ENCODE results near the gene SCFD2. TPM values are rescaled to one million over a fixed set of nuclear protein-coding genes. Genes with fewer than 3 reads are reported as not detected.

The SCFD2 gene
- total and polyA plus RNA-seq, 2 donors: 5.0 to 12.1 TPM

GRCh38 chr4:53100501-53101190 is 265.2 kb downstream of the SCFD2 start:
- Histone ChIP-seq H3K9me3 (ENCODE audit: control insufficient read depth in 2 of 2, insufficient read depth in 1 of 2, low read length in 1 of 2) (no peaks in the 10 kb centered on the region), H3K4me3 (ENCODE audit: low read length in 2 of 2) (no peak overlapping the region), H3K27ac (ENCODE audit: low read depth in 1 of 2, low read length in 1 of 2) (no peak overlapping the region), H3K4me1 (ENCODE audit: control insufficient read depth in 2 of 2, insufficient read depth in 2 of 2, low read length in 2 of 2) (no peaks in the 10 kb centered on the region), H3K36me3 (ENCODE audit: control insufficient read depth in 2 of 2, insufficient read depth in 2 of 2, low read length in 1 of 2) (no peaks in the 10 kb centered on the region), H3K27me3 (ENCODE audit: control insufficient read depth in 2 of 2, insufficient read depth in 1 of 2, low read length in 1 of 2) (no peaks in the 10 kb centered on the region)
- no peak for DNase-seq (ENCODE audit: low read depth in 6 of 9, low spot score in 9 of 9)
- WGBS: 94% methylated on average over 7 of the region's 7 CpGs

- 74% methylated on average over 2 of the region's 2 CpGs for WGBS
- no peak for DNase-seq (ENCODE audit: low read depth in 6 of 9, low spot score in 9 of 9)
- H3K4me3 ChIP-seq (ENCODE audit: low read length in 2 of 2): no peak overlapping the region
- H3K27ac ChIP-seq (ENCODE audit: low read depth in 1 of 2, low read length in 1 of 2): no peak overlapping the region
- no peaks in the 10 kb centered on the region for H3K4me1 ChIP-seq (ENCODE audit: control insufficient read depth in 2 of 2, insufficient read depth in 2 of 2, low read length in 2 of 2)
- no peaks in the 10 kb centered on the region for H3K9me3 ChIP-seq (ENCODE audit: control insufficient read depth in 2 of 2, insufficient read depth in 1 of 2, low read length in 1 of 2)
- no peaks in the 10 kb centered on the region for H3K36me3 ChIP-seq (ENCODE audit: control insufficient read depth in 2 of 2, insufficient read depth in 2 of 2, low read length in 1 of 2)
- no peaks in the 10 kb centered on the region for H3K27me3 ChIP-seq (ENCODE audit: control insufficient read depth in 2 of 2, insufficient read depth in 1 of 2, low read length in 1 of 2)
Observed at GRCh38 chr4:53098681-53099121, 267.2 kb downstream of the SCFD2 start.

- H3K27ac ChIP-seq (ENCODE audit: low read depth in 1 of 2, low read length in 1 of 2): no peak overlapping the region
- no peaks in the 10 kb centered on the region for H3K36me3 ChIP-seq (ENCODE audit: control insufficient read depth in 2 of 2, insufficient read depth in 2 of 2, low read length in 1 of 2)
- no peaks in the 10 kb centered on the region for H3K4me1 ChIP-seq (ENCODE audit: control insufficient read depth in 2 of 2, insufficient read depth in 2 of 2, low read length in 2 of 2)
- DNase-seq (ENCODE audit: low read depth in 6 of 9, low spot score in 9 of 9): no peak
- H3K9me3 ChIP-seq (ENCODE audit: control insufficient read depth in 2 of 2, insufficient read depth in 1 of 2, low read length in 1 of 2): no peaks in the 10 kb centered on the region
- WGBS: 97% methylated on average over 1 of the region's 1 CpG
- no peak overlapping the region for H3K4me3 ChIP-seq (ENCODE audit: low read length in 2 of 2)
- H3K27me3 ChIP-seq (ENCODE audit: control insufficient read depth in 2 of 2, insufficient read depth in 1 of 2, low read length in 1 of 2): no peaks in the 10 kb centered on the region
Observed at GRCh38 chr4:53094040-53094439, 271.8 kb downstream of the SCFD2 start.

GRCh38 chr4:53089936-53090729 is 275.7 kb downstream of the SCFD2 start:
- H3K27ac ChIP-seq (ENCODE audit: low read depth in 1 of 2, low read length in 1 of 2): no peak overlapping the region
- H3K36me3 ChIP-seq (ENCODE audit: control insufficient read depth in 2 of 2, insufficient read depth in 2 of 2, low read length in 1 of 2): no peaks in the 10 kb centered on the region
- no peak for DNase-seq (ENCODE audit: low read depth in 6 of 9, low spot score in 9 of 9)
- H3K4me1 ChIP-seq (ENCODE audit: control insufficient read depth in 2 of 2, insufficient read depth in 2 of 2, low read length in 2 of 2): no peaks in the 10 kb centered on the region
- no peak overlapping the region for H3K4me3 ChIP-seq (ENCODE audit: low read length in 2 of 2)
- H3K27me3 ChIP-seq (ENCODE audit: control insufficient read depth in 2 of 2, insufficient read depth in 1 of 2, low read length in 1 of 2): no peaks in the 10 kb centered on the region
- H3K9me3 ChIP-seq (ENCODE audit: control insufficient read depth in 2 of 2, insufficient read depth in 1 of 2, low read length in 1 of 2): no peaks in the 10 kb centered on the region

- WGBS: 93% methylated on average over 1 of the region's 1 CpG
- Histone ChIP-seq H3K4me3 (ENCODE audit: low read length in 2 of 2) (no peak overlapping the region), H3K27ac (ENCODE audit: low read depth in 1 of 2, low read length in 1 of 2) (no peak overlapping the region), H3K27me3 (ENCODE audit: control insufficient read depth in 2 of 2, insufficient read depth in 1 of 2, low read length in 1 of 2) (no peaks in the 10 kb centered on the region), H3K4me1 (ENCODE audit: control insufficient read depth in 2 of 2, insufficient read depth in 2 of 2, low read length in 2 of 2) (no peaks in the 10 kb centered on the region), H3K36me3 (ENCODE audit: control insufficient read depth in 2 of 2, insufficient read depth in 2 of 2, low read length in 1 of 2) (no peaks in the 10 kb centered on the region), H3K9me3 (ENCODE audit: control insufficient read depth in 2 of 2, insufficient read depth in 1 of 2, low read length in 1 of 2) (no peaks in the 10 kb centered on the region)
- no peak for DNase-seq (ENCODE audit: low read depth in 6 of 9, low spot score in 9 of 9)
Observed at GRCh38 chr4:53088152-53088551, 277.7 kb downstream of the SCFD2 start.

GRCh38 chr4:53076374-53076958 is 289.4 kb downstream of the SCFD2 start:
- Histone ChIP-seq H3K9me3 (ENCODE audit: control insufficient read depth in 2 of 2, insufficient read depth in 1 of 2, low read length in 1 of 2) (no peaks in the 10 kb centered on the region), H3K4me1 (ENCODE audit: control insufficient read depth in 2 of 2, insufficient read depth in 2 of 2, low read length in 2 of 2) (no peaks in the 10 kb centered on the region), H3K27ac (ENCODE audit: low read depth in 1 of 2, low read length in 1 of 2) (no peak overlapping the region), H3K4me3 (ENCODE audit: low read length in 2 of 2) (no peak overlapping the region), H3K27me3 (ENCODE audit: control insufficient read depth in 2 of 2, insufficient read depth in 1 of 2, low read length in 1 of 2) (no peaks in the 10 kb centered on the region), H3K36me3 (ENCODE audit: control insufficient read depth in 2 of 2, insufficient read depth in 2 of 2, low read length in 1 of 2) (no peaks in the 10 kb centered on the region)
- no peak for DNase-seq (ENCODE audit: low read depth in 6 of 9, low spot score in 9 of 9)
- 97% methylated on average over 8 of the region's 8 CpGs for whole genome bisulfite sequencing

- WGBS: 99% methylated on average over 1 of the region's 1 CpG
- no peaks in the 10 kb centered on the region for H3K36me3 ChIP-seq (ENCODE audit: control insufficient read depth in 2 of 2, insufficient read depth in 2 of 2, low read length in 1 of 2)
- no peaks in the 10 kb centered on the region for H3K27me3 ChIP-seq (ENCODE audit: control insufficient read depth in 2 of 2, insufficient read depth in 1 of 2, low read length in 1 of 2)
- no peaks in the 10 kb centered on the region for H3K9me3 ChIP-seq (ENCODE audit: control insufficient read depth in 2 of 2, insufficient read depth in 1 of 2, low read length in 1 of 2)
- H3K4me1 ChIP-seq (ENCODE audit: control insufficient read depth in 2 of 2, insufficient read depth in 2 of 2, low read length in 2 of 2): no peaks in the 10 kb centered on the region
- no peak overlapping the region for H3K27ac ChIP-seq (ENCODE audit: low read depth in 1 of 2, low read length in 1 of 2)
- H3K4me3 ChIP-seq (ENCODE audit: low read length in 2 of 2): no peak overlapping the region
- no peak for DNase-seq (ENCODE audit: low read depth in 6 of 9, low spot score in 9 of 9)
Observed at GRCh38 chr4:53075162-53075785, 290.6 kb downstream of the SCFD2 start.

- Histone ChIP-seq H3K36me3 (ENCODE audit: control insufficient read depth in 2 of 2, insufficient read depth in 2 of 2, low read length in 1 of 2) (no peaks in the 10 kb centered on the region), H3K27me3 (ENCODE audit: control insufficient read depth in 2 of 2, insufficient read depth in 1 of 2, low read length in 1 of 2) (no peaks in the 10 kb centered on the region), H3K27ac (ENCODE audit: low read depth in 1 of 2, low read length in 1 of 2) (no peak overlapping the region), H3K4me3 (ENCODE audit: low read length in 2 of 2) (no peak overlapping the region), H3K4me1 (ENCODE audit: control insufficient read depth in 2 of 2, insufficient read depth in 2 of 2, low read length in 2 of 2) (no peaks in the 10 kb centered on the region), H3K9me3 (ENCODE audit: control insufficient read depth in 2 of 2, insufficient read depth in 1 of 2, low read length in 1 of 2) (no peaks in the 10 kb centered on the region)
- no peak for DNase-seq (ENCODE audit: low read depth in 6 of 9, low spot score in 9 of 9)
- WGBS: 93% methylated on average over 3 of the region's 3 CpGs
Observed at GRCh38 chr4:53068755-53069330, 297.0 kb downstream of the SCFD2 start.
